Measurements from ENCODE around the gene MCUB. TPM values are rescaled to one million over a fixed set of nuclear protein-coding genes. Genes with fewer than 3 reads are reported as not detected.
A peak's percentile ranks its signal among the peaks of the same experiment; 100 is the strongest.

Gene MCUB
- total RNA-seq, 1 donor from 2014 or later, result 3.9 TPM

GRCh38 chr4:109624536-109624935 is 64.5 kb downstream of the MCUB start:
- Mint-ChIP-seq H3K36me3 (ENCODE audit: insufficient read depth) (no peaks in the 10 kb centered on the region), H3K27me3 (no peaks in the 10 kb centered on the region), H3K27ac (no peak overlapping the region), H3K4me3 (ENCODE audit: low read depth) (no peak overlapping the region), H3K4me1 (ENCODE audit: low read depth) (no peaks in the 10 kb centered on the region), H3K9me3 (ENCODE audit: low read depth) (no peaks in the 10 kb centered on the region)
- no peak for TF ChIP-seq CTCF (IDR thresholded peaks at IDR 0.05; ENCODE audit: unreplicated experiment)
- DNase-seq (ENCODE audit: low spot score, unreplicated experiment), result no peak

GRCh38 chr4:109627361-109627760 is 67.3 kb downstream of the MCUB start:
- Mint-ChIP-seq H3K36me3 (ENCODE audit: insufficient read depth) (no peaks in the 10 kb centered on the region), H3K9me3 (ENCODE audit: low read depth) (no peaks in the 10 kb centered on the region), H3K4me3 (ENCODE audit: low read depth) (no peak overlapping the region), H3K4me1 (ENCODE audit: low read depth) (peaks cover 5% of the 10 kb centered on the region), H3K27ac (no peak overlapping the region), H3K27me3 (no peaks in the 10 kb centered on the region)
- DNase-seq (ENCODE audit: low spot score, unreplicated experiment), result no peak
- TF ChIP-seq CTCF (IDR thresholded peaks at IDR 0.05; ENCODE audit: unreplicated experiment), result no peak

- Mint-ChIP-seq H3K4me3 (ENCODE audit: low read depth) (no peak overlapping the region), H3K36me3 (ENCODE audit: insufficient read depth) (no peaks in the 10 kb centered on the region), H3K27me3 (no peaks in the 10 kb centered on the region), H3K9me3 (ENCODE audit: low read depth) (no peaks in the 10 kb centered on the region), H3K4me1 (ENCODE audit: low read depth) (peaks cover 5% of the 10 kb centered on the region), H3K27ac (no peak overlapping the region)
- TF ChIP-seq CTCF (IDR thresholded peaks at IDR 0.05; ENCODE audit: unreplicated experiment), result no peak
- DNase-seq (ENCODE audit: low spot score, unreplicated experiment), result no peak
These were observed 69.7 kb downstream of the MCUB start for GRCh38 chr4:109629775-109630174.

- Mint-ChIP-seq H3K36me3 (ENCODE audit: insufficient read depth) (no peaks in the 10 kb centered on the region), H3K4me1 (ENCODE audit: low read depth) (peaks cover 5% of the 10 kb centered on the region), H3K9me3 (ENCODE audit: low read depth) (no peaks in the 10 kb centered on the region), H3K4me3 (ENCODE audit: low read depth) (no peak overlapping the region), H3K27me3 (no peaks in the 10 kb centered on the region), H3K27ac (peak overlapping the region; percentile 57)
- no peak for TF ChIP-seq CTCF (IDR thresholded peaks at IDR 0.05; ENCODE audit: unreplicated experiment)
- no peak for DNase-seq (ENCODE audit: low spot score, unreplicated experiment)
These were observed 71.6 kb downstream of the MCUB start for GRCh38 chr4:109631532-109632108.

- H3K4me3 Mint-ChIP-seq (ENCODE audit: low read depth), result no peak overlapping the region
- peaks cover 1% of the 10 kb centered on the region for H3K36me3 Mint-ChIP-seq (ENCODE audit: insufficient read depth)
- no peaks in the 10 kb centered on the region for H3K27me3 Mint-ChIP-seq
- no peak for DNase-seq (ENCODE audit: low spot score, unreplicated experiment)
- H3K4me1 Mint-ChIP-seq (ENCODE audit: low read depth), result no peaks in the 10 kb centered on the region
- no peak for TF ChIP-seq CTCF (IDR thresholded peaks at IDR 0.05; ENCODE audit: unreplicated experiment)
- H3K27ac Mint-ChIP-seq, result no peak overlapping the region
- peaks cover 21% of the 10 kb centered on the region for H3K9me3 Mint-ChIP-seq (ENCODE audit: low read depth)
These were observed 80.6 kb downstream of the MCUB start for GRCh38 chr4:109640644-109641043.
